Gastrocnemius medialis (tissue), 4 donors: Measurements from ENCODE around the gene GIMAP8.

ENCODE experiments used
- CTCF ChIP-seq, 5 experiments: fragments of 450-650 bp in 3 of 5; fragments of 200-600 bp in 2 of 5; sonication (generic) in 2 of 5; IDR thresholded peaks in 4 of 5; conservative IDR thresholded peaks in 1 of 5; 1 replicate in 4 of 5; 2 replicates in 1 of 5; pipeline ENCODE4 v1.5.1; 2016 to 2019; ENCODE audit warnings: antibody characterized with exemption in 5 of 5, mild to moderate bottlenecking in 3 of 5, moderate library complexity in 3 of 5
- POLR2A ChIP-seq, 2 donors: fragments of 450-650 bp; IDR thresholded peaks; one replicate each; pipeline ENCODE4 v1.6.1; 2017; ENCODE audit warnings: antibody characterized with exemption in 2 of 2, mild to moderate bottlenecking in 2 of 2, moderate library complexity in 2 of 2

- TF ChIP-seq POLR2A (IDR thresholded peaks at IDR 0.05), result no peak
- TF ChIP-seq CTCF (IDR thresholded peaks at IDR 0.05 in 4 of 5, conservative IDR thresholded peaks at IDR 0.05 in 1 of 5), result no peak
Observed at GRCh38 chr7:150431839-150432658, 18.4 kb upstream of the GIMAP8 start.
